HCT116 (cell line): ENCODE measurements around the gene ARHGEF1. TPM values are rescaled to one million over a fixed set of nuclear protein-coding genes. Genes with fewer than 3 reads are reported as not detected.

Experiments used
- ATAC-seq: fragments of 200-7000 bp; cut with Tn5 transposase; 2 replicates; pipeline ENCODE4 v1.9.1; 2020; ENCODE audit warnings: mild to moderate bottlenecking, moderate library complexity
- BruUV-seq: library from RNA; stranded (reverse); fragments of 400-500 nt; replicated peaks from 2 replicates; lab custom pipeline; 2021; lab: Mats Ljungman, UMichigan
- CTCF ChIA-PET: fragments of 300-600 bp; sonication (Branson Sonifier 250); formaldehyde crosslinking; loops from one replicate; lab custom pipeline; 2021; ENCODE audit warnings: antibody characterized with exemption; lab: Charles Lee
- POLR2A ChIA-PET: fragments of 300-600, 350-600 bp; sonication (Branson Sonifier 250); formaldehyde crosslinking; loops from one replicate; lab custom pipeline; 2021; ENCODE audit warnings: antibody characterized with exemption; lab: Charles Lee
- RAD21 ChIA-PET, 2 experiments: fragments of 300-600 bp; sonication (Branson Sonifier 250); formaldehyde crosslinking; loops; one replicate each; lab custom pipeline; 2023; ENCODE audit warnings: low total read pairs in 2 of 2; ENCODE audit not compliant: uncharacterized antibody in 2 of 2, unreplicated experiment in 2 of 2, low non-redundant PET in 1 of 2; lab: Charles Lee
- DNase-seq: peaks from one replicate; pipeline ENCODE4 v3.0.0-alpha.2; 2010; ENCODE audit warnings: low read depth, low spot score
- H2AFZ ChIP-seq: fragments of 200-600 bp; shearing (Covaris generic), sonication (generic); 2 replicates; pipeline ENCODE4 v1.6.1; 2017; ENCODE audit warnings: low read depth, mixed run types, mixed read lengths, antibody characterized with exemption, low read length; ENCODE audit not compliant: poor library complexity, severe bottlenecking
- H3K27ac ChIP-seq: 2 replicates; pipeline ENCODE4 v1.5.1; 2012; ENCODE audit warnings: low read depth, low read length
- H3K27me3 ChIP-seq: fragments of 200-600 bp; sonication (generic); 2 replicates; pipeline ENCODE4 v1.6.1; 2016; ENCODE audit warnings: mixed run types, low read length, mixed read lengths; ENCODE audit not compliant: insufficient read depth
- H3K36me3 ChIP-seq, 2 experiments: fragments of 200-500 bp in 1 of 2; fragments of 200-600 bp in 1 of 2; sonication (Bioruptor generic) in 1 of 2; sonication (generic) in 1 of 2; 2 replicates each; pipeline versions ENCODE4 v1.5.1 to v1.6.1; 2014 to 2016; ENCODE audit warnings: low read length in 2 of 2, inconsistent platforms in 1 of 2, mixed read lengths in 1 of 2, mixed run types in 1 of 2; ENCODE audit not compliant: insufficient read depth in 2 of 2, control insufficient read depth in 1 of 2
- H3K4me1 ChIP-seq, 2 experiments: fragments of 200-600 bp in 1 of 2; sonication (generic) in 1 of 2; 2 replicates each; pipeline versions ENCODE4 v1.5.1 to v1.6.1; 2012 to 2017; ENCODE audit warnings: low read length in 2 of 2, inconsistent platforms in 1 of 2, mild to moderate bottlenecking in 1 of 2, mixed read lengths in 1 of 2, mixed run types in 1 of 2, moderate library complexity in 1 of 2; ENCODE audit not compliant: insufficient read depth in 2 of 2, control insufficient read depth in 1 of 2
- H3K4me2 ChIP-seq: fragments of 200-600 bp; sonication (generic); 2 replicates; pipeline ENCODE4 v1.6.1; 2017; ENCODE audit warnings: mixed run types, low read length, mixed read lengths
- H3K4me3 ChIP-seq, 2 experiments: fragments of 200-600 bp in 1 of 2; sonication (generic) in 1 of 2; replicated peaks in 1 of 2; 2 replicates each; pipeline ENCODE4 v1.5.1; 2011 to 2016; ENCODE audit warnings: low read length in 2 of 2, control low read depth in 1 of 2, low read depth in 1 of 2, mild to moderate bottlenecking in 1 of 2, mixed read lengths in 1 of 2, mixed run types in 1 of 2
- H3K79me2 ChIP-seq: fragments of 200-600 bp; sonication (generic); 2 replicates; pipeline ENCODE4 v1.6.1; 2017; ENCODE audit warnings: mild to moderate bottlenecking, mixed run types, low read length, moderate library complexity, mixed read lengths; ENCODE audit not compliant: insufficient read depth
- H3K9ac ChIP-seq: fragments of 200-600 bp; sonication (generic); 2 replicates; pipeline ENCODE4 v1.6.1; 2016; ENCODE audit warnings: low read length, mixed read lengths
- H3K9me2 ChIP-seq: fragments of 200-600 bp; sonication (generic), shearing (Covaris generic); 2 replicates; pipeline ENCODE4 v1.6.1; 2017; ENCODE audit warnings: mixed run types, mild to moderate bottlenecking, moderate library complexity; ENCODE audit not compliant: insufficient read depth
- H3K9me3 ChIP-seq, 2 experiments: fragments of 200-500 bp in 1 of 2; fragments of 200-600 bp in 1 of 2; sonication (Bioruptor generic) in 1 of 2; sonication (generic) in 1 of 2; 2 replicates each; pipeline ENCODE4 v1.6.1; 2014 to 2017; ENCODE audit warnings: low read length in 2 of 2, mixed read lengths in 2 of 2, inconsistent platforms in 1 of 2, low read depth in 1 of 2, mild to moderate bottlenecking in 1 of 2, mixed run types in 1 of 2, moderate library complexity in 1 of 2; ENCODE audit not compliant: control insufficient read depth in 1 of 2, insufficient read depth in 1 of 2
- H4K20me1 ChIP-seq: fragments of 200-600 bp; sonication (generic), shearing (Covaris generic); 2 replicates; pipeline ENCODE4 v1.6.1; 2017; ENCODE audit warnings: mixed run types, mild to moderate bottlenecking, moderate library complexity; ENCODE audit not compliant: insufficient read depth
- CEBPB ChIP-seq: IDR thresholded peaks from 2 replicates; pipeline ENCODE4 v1.6.1; 2012; ENCODE audit warnings: low read depth
- SP1 ChIP-seq: IDR thresholded peaks from 2 replicates; pipeline ENCODE4 v1.6.1; 2012; ENCODE audit warnings: low read depth
- SRF ChIP-seq: IDR thresholded peaks from 2 replicates; pipeline ENCODE4 v1.6.1; 2012; ENCODE audit warnings: low read depth
- YY1 ChIP-seq: IDR thresholded peaks from 2 replicates; pipeline ENCODE4 v1.6.1; 2011; ENCODE audit warnings: low read length, low read depth, moderate library complexity, mild to moderate bottlenecking; ENCODE audit not compliant: insufficient replicate concordance; ENCODE audit errors: extremely low read depth
- intact Hi-C: fragments of 100-400 bp; cut with micrococcal nuclease; formaldehyde crosslinking; loops from 2 replicates; pipeline ENCODE4 v1.10.0; 2022
- total RNA-seq: library from RNA; stranded (reverse); gene quantifications from one replicate; pipeline ENCODE4 v1.2.1, GENCODE V29; 2021; ENCODE audit not compliant: unreplicated experiment
- TF ChIP-seq, protein P1 (sequence below): IDR thresholded peaks from 2 replicates; pipeline ENCODE4 v1.6.1; 2012

ARHGEF1 gene
- total RNA-seq, 1 experiment from 2014 or later: 110 TPM

- H3K79me2 ChIP-seq: no peaks in the 10 kb centered on the region
- ChIA-PET RAD21 (no interaction called here), CTCF (no interaction called here), POLR2A (interaction anchor here (0.5 to 1.9 kb wide), 3 partner anchors 11 to 27 kb away, joined by 3 to 9 read pairs (median 3); partner anchors contain the start of gene RPS19)
- H3K9me3 ChIP-seq: no peaks in the 10 kb centered on the region
- H3K27ac ChIP-seq: no peak overlapping the region
- DNase-seq: no peak
- TF ChIP-seq SRF: no peak
- TF ChIP-seq, protein P1, sequence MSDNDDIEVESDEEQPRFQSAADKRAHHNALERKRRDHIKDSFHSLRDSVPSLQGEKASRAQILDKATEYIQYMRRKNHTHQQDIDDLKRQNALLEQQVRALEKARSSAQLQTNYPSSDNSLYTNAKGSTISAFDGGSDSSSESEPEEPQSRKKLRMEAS: no peak
- no peak for TF ChIP-seq YY1
- no peak for TF ChIP-seq SP1
- no peaks in the 10 kb centered on the region for H3K9me2 ChIP-seq
- peaks cover 15% of the 10 kb centered on the region; the same call in 1 of the 2 replicates for H3K27me3 ChIP-seq
- no peaks in the 10 kb centered on the region for H4K20me1 ChIP-seq
- H3K4me2 ChIP-seq: no peak overlapping the region
- no peak overlapping the region for H2AFZ ChIP-seq
- no peaks in the 10 kb centered on the region for H3K4me1 ChIP-seq
- BruUV-seq: no TSS peak
- H3K9ac ChIP-seq: no peak overlapping the region
- H3K36me3 ChIP-seq: no peaks in the 10 kb centered on the region
- intact Hi-C loops: loop anchor here (5.0 kb wide), 1 partner anchor 47 kb away; no protein-coding TSS in a partner anchor
- no peak overlapping the region for H3K4me3 ChIP-seq
- ATAC-seq: no peak
Observed at GRCh38 chr19:41839211-41839610, 43.8 kb upstream of the ARHGEF1 start.

DNA sequence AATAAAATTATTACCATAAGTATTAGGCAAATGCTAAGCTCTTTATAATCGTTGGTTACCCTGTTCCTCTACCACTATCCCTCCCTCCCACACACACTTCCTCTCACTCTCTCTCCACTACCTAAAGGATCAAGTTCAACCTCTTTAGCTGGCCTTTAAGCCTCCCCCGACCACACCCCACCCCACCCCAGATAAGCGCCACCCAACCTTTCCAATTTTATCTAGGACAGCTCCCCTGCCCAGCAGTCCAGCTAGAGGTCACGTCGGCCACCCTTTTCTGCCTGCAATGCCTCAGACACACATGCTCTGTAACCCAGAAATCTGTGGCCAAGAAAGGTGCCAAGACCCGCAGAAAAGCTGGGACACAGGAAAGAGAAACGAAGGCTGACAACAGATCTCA, 39.6 kb upstream of the ARHGEF1 start:
- H3K4me2 ChIP-seq: no peak overlapping the region
- H3K79me2 ChIP-seq: no peaks in the 10 kb centered on the region

More for the DNA sequence above, 39.6 kb upstream of the ARHGEF1 start:
- no peak overlapping the region for H2AFZ ChIP-seq
- no peak overlapping the region for H3K9ac ChIP-seq
- no peaks in the 10 kb centered on the region for H3K36me3 ChIP-seq
- H3K4me3 ChIP-seq: no peak overlapping the region
- H3K4me1 ChIP-seq: no peaks in the 10 kb centered on the region
- 0 out of 2 replicates have a peak, but pooled peaks cover 7% of the 10 kb centered on the region for H3K27me3 ChIP-seq
- no TSS peak for BruUV-seq
- intact Hi-C loops: no loop called here
- RAD21 ChIA-PET: no interaction called here
- H3K27ac ChIP-seq: no peak overlapping the region
- POLR2A ChIA-PET: interaction anchor here (0.9 kb wide), 1 partner anchor 16 kb away, joined by 3 read pairs; the partner anchor contains the start of gene RPS19
- H3K9me2 ChIP-seq: no peaks in the 10 kb centered on the region
- no peaks in the 10 kb centered on the region for H3K9me3 ChIP-seq
- DNase-seq: no peak
- H4K20me1 ChIP-seq: no peaks in the 10 kb centered on the region
- ATAC-seq: no peak
- no peak for TF ChIP-seq CEBPB
- no peak for TF ChIP-seq SP1
- CTCF ChIA-PET: no interaction called here
